Measurements from ENCODE around the gene MRPS24.

MRPS24 gene

GRCh38 chr7:43877968-43878864 lies 8.9 kb upstream of the MRPS24 start:
- DNase-seq (ENCODE audit: low read depth in 2 of 2), result no peak

- DNase-seq (ENCODE audit: low read depth in 2 of 2), result no peak
These were observed 7.8 kb upstream of the MRPS24 start for GRCh38 chr7:43876976-43877745.

DNA sequence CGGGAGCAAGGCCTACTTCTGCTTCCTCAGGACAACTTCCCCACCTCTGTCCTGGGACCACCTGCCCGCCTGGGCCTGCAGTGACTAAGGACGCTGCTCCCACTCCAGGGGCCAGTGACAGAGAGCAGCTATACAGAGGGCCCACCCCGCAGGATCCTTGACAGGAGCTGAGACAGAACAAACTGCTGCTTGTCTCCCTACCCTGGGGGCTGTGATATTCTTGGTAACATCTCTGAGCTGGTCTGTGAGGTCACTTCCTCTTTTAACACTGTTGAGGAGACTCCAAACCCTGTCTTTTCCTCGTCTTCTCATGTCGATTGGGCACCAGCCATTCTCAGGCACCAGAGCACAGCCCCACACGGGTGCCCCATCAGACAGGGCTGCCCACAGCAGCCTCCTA lies 6.9 kb upstream of the MRPS24 start:
- DNase-seq (ENCODE audit: low read depth in 2 of 2), result no peak

DNA sequence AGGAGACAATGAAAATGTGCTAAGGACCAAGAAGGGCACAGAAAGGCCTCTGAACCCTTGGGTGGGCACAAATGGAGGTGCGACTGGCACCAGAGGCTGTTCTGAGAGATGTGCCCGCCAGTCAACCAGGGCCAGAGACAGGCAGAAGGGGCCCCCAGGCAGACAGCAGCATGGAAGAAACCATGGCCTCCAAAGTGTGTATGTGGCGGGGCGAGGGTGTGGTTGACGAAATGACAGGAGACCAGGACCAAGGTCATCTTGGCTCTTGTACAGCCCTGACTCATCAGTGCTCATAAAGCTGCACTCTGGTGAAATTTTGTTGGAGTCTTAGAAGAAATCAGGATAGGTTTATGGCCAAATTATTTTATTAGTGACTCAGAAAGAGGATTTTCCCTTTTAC lies 4.0 kb upstream of the MRPS24 start:
- no peak for DNase-seq (ENCODE audit: low read depth in 2 of 2)

GRCh38 chr7:43872406-43873110 lies 3.2 kb upstream of the MRPS24 start:
- no peak for DNase-seq (ENCODE audit: low read depth in 2 of 2)

DNA sequence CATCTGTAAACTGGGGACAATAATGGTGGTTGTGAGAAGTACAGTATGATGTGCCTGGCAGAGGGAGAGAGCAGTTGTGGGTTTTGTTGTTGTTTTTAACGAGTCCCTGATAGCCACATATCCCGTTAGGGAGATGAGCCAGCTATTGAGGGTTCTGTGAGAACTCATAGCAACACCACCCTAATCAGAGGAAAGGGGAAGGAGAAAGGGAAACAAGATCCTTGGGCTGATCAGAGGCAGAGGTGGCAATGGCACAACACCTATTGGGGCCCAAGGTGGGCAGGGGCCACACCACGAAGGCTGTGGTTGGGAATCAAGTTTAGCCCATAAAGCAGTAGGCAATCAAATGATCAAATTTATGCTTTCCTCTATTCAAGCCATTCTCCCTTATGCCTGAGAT lies 1.7 kb upstream of the MRPS24 start:
- DNase-seq (ENCODE audit: low read depth in 2 of 2), result no peak

DNA sequence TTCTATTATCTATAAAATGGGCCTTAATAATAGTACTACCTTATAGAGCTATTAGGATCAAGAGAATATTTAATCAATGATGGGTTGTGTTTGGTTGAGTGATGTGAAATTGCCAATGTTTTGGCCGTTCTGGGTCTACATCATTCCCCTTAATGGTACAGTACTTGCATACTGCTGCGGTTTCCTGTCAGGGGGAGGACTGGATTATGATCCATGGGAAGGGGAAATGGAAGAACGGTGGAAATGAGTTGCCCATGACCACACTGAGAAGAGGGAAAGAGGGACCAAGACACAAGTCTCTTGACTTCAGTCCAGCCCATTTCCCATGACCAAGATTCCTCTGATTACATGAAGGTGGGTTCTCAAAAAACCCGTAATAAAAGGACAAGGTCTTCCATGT lies 999 bp upstream of the MRPS24 start:
- DNase-seq (ENCODE audit: low read depth in 2 of 2), result no peak

DNA sequence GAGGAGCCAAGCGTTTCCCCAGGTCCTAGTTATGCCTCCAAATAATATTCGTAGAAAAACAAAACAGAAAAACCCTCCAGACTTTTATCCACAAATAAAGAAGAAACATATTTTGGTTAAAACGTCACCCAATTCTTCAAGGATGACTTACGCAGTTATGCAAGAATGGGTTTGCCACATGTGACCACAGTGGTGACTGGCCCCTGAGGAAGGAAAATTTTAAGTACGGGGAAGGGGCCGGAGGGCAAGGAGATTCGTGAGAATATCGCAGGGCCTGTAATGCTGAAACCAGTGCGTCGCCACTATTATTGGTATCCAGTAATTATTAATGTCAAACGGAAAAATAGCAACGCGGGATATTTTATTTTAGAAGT lies 537 bp upstream of the MRPS24 start:
- DNase-seq (ENCODE audit: low read depth in 2 of 2), result no peak

GRCh38 chr7:43868681-43869005 lies 674 bp downstream of the MRPS24 start:
- DNase-seq (ENCODE audit: low read depth in 2 of 2), result no peak

DNA sequence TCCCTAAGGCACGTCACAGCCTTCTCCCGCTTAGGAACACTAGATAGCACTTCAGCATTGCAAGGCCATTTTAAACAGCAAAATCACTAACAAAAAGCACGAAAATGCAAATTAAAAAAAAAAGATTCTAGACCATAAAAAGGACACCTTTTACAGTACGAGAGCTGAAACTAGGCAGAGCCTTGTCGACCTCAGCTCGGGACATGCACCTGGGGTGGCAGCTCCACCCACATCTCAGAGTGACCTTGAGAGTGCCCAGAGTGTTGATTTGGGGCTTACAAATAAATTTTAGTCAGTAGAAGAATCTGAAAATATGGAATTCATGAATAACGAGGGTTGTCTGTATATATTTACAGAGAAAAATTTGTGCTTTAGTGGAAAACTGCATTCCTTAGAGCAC lies 1.1 kb downstream of the MRPS24 start:
- no peak for DNase-seq (ENCODE audit: low read depth in 2 of 2)

- DNase-seq (ENCODE audit: low read depth in 2 of 2), result no peak
These were observed 4.0 kb downstream of the MRPS24 start for GRCh38 chr7:43865277-43865676.

GRCh38 chr7:43864126-43864525 lies 5.2 kb downstream of the MRPS24 start:
- no peak for DNase-seq (ENCODE audit: low read depth in 2 of 2)

GRCh38 chr7:43856996-43857395 lies 12.3 kb downstream of the MRPS24 start:
- DNase-seq (ENCODE audit: low read depth in 2 of 2), result no peak

DNA sequence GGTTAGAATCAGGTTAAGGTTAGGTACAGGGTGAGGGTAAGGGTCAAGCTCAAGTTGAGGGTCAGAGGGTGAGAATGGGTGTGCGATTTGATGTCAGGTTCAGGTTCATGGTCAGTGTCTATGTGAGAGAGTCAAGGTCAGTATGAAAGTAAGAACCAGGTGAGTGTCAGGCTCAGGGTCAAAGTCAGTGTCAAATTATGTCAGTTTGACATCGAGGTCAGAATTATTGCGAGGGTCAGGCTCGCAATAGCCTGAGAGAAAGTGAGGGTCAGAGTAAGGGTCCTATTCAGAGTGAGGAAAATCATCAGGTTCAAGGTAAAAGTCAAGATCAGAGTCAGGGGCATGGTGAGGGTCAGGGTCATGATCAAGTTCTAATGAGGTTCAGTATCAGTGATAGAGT lies 13.0 kb downstream of the MRPS24 start:
- DNase-seq (ENCODE audit: low read depth in 2 of 2), result no peak

DNA sequence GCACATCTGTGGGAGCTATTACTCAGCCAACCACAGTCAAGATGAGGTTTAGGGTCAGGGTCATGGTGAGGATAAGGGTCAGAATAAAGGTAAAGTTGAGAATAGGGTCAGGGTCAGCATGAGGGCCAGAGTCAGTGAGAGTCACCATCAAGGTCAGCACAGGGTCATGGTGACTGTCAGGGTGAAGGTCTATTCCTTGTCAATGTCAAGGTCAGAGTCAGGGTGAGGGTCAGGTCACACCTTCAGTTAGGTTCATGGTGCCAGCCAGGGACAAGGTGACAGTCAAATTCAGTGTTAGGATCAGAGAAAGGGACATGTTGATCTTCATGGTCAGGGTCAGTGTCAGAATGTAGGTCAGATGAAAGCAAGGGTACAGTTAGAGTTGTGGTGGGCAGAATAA lies 14.1 kb downstream of the MRPS24 start:
- DNase-seq (ENCODE audit: low read depth in 2 of 2), result no peak

DNA sequence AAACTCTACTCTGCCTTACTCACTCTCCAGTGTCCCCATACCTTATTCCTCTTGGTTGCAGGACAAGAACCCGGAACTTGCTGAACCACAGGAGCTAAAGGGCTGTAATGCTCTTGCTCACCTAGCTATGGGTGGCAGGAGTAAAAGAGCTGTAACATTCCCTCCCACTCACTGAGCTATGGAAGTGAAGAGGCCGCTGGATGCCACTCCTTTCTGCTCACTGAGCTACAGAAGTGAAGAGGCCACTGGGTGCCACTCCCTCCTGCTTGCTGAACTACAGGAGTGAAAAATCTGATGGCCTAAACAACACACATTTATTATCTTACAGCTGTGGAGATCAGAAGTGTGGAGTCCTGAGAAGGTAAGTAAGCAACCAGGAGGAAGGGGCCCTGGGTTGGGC lies 17.5 kb downstream of the MRPS24 start:
- no peak for DNase-seq (ENCODE audit: low read depth in 2 of 2)

DNA sequence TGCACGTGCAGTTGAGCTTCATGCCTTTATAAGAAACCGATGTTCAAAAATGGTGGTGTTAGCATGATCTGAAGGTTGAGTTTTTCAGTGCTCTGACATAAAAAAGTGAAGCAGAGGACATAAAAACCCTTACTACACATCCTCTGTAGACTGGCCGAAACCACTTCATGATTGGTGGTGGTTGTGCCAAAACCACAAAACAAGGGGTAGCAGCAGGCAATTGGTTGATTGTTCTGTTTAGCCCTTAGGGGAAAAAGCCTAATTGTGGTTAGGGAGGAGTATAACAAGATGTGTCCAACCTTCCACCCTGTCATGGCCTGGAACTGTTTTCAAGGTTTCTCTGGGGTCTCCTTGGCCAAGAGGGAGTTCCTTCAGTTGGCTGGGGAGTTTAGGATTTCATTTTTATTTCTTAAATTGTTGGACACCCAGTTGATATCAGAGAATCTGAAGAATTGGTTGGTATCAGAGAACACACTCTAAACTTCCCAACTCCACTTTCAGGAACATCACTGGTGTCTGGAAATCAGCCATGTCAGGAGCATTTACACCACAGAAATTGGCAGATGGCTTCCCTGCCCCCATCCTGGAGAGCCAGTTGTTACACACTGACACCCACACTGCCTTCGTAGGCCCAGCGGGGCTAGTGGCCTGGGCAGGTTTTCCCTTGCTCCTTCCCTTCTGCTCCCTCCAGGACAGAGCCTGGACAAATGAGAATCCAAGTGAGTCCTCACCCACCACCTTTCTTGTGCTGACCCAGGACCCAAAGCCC lies 18.8 kb downstream of the MRPS24 start:
- no peak for DNase-seq (ENCODE audit: low read depth in 2 of 2)

DNA sequence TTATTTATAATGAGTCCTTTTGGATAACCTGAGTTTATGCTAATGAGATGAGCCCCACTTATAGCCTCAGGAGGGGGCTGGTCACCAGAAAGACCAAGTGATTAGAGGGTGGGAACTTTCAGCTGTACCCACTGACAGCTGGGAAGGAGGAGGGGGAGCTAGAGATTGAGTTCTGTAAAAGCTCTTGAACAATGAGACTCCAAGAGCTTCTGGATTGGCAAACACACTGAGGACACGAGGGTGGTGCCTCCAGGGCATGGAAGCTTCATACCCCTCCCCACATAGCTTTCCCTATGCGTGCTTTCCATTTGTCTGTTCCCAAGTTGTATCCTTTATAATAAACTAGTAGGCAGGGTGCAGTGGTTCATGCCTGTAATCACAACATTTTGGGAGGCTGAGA lies 20.3 kb downstream of the MRPS24 start:
- no peak for DNase-seq (ENCODE audit: low read depth in 2 of 2)

DNA sequence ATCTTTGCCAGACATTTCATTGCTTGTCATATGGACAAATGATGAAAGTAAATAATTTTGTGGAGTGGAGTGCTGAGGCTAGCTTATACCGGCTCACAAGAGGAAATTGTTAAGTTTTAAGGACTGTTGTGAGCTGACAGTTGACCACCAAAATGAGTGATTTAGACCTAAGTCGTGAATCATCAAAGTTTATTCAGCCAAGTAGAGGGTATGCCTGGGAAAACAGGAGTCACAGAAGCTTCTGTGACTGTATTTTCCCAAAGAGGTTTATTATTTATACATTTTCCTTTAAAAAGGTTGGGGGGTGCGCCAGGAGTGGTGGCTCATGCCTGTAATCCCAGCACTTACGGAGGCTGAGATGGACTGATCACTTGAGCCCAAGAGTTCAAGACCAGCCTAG lies 21.8 kb downstream of the MRPS24 start:
- DNase-seq (ENCODE audit: low read depth in 2 of 2), result no peak

- no peak for DNase-seq (ENCODE audit: low read depth in 2 of 2)
These were observed 24.7 kb downstream of the MRPS24 start for GRCh38 chr7:43844662-43845061.

- DNase-seq (ENCODE audit: low read depth in 2 of 2), result no peak
These were observed 25.1 kb downstream of the MRPS24 start for GRCh38 chr7:43844257-43844656.

DNA sequence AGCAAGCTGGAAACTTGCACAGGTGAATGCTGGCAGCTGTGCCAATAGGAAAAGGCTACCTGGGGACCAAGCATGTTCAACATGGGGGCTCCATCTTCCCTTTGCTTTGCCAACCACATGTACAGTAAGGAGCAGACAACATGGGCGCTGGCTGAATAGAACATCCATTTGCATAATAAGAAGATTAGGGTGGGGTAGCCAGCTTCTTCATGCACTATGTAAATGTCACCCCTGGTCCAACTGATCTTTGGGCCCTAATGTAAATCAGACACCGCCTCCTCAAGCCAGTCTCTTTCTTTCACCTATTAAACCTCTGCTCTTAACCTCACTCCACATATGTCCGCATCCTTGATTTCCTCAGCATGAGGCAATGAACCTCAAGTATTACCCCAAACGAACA lies 26.0 kb downstream of the MRPS24 start:
- DNase-seq (ENCODE audit: low read depth in 2 of 2), result no peak
